Measurements from ENCODE around the gene TMEM108. TPM values are rescaled to one million over a fixed set of nuclear protein-coding genes. Genes with fewer than 3 reads are reported as not detected.

TMEM108 gene
- total and polyA plus RNA-seq, 3 donors from 2014 or later, result 13.9 to 44.3 (median 16.1) TPM

- TF ChIP-seq POLR2A (IDR thresholded peaks at IDR 0.05) (no peak), CTCF (IDR thresholded peaks at IDR 0.05) (no peak)
- no peaks in the 10 kb centered on the region for H3K4me1 ChIP-seq
- H3K4me3 ChIP-seq, result no peak overlapping the region
- H3K27ac ChIP-seq, result no peak overlapping the region
- intact Hi-C loops (cut with DNase I; ENCODE audit: low total_unique reads), result loop anchor here (5.0 kb wide), 1 partner anchor 697 kb away; no protein-coding TSS in a partner anchor
- no peaks in the 10 kb centered on the region for H3K36me3 ChIP-seq (ENCODE audit: low read depth, missing control alignments)
- H3K9me3 ChIP-seq, result no peaks in the 10 kb centered on the region
- no peak for DNase-seq
- H3K27me3 ChIP-seq, result no peaks in the 10 kb centered on the region
These were observed 390.9 kb downstream of the TMEM108 start for GRCh38 chr3:133429063-133429462.

- Histone ChIP-seq H3K27ac (no peak overlapping the region), H3K27me3 (no peaks in the 10 kb centered on the region), H3K9me3 (no peaks in the 10 kb centered on the region), H3K36me3 (ENCODE audit: low read depth, missing control alignments) (no peaks in the 10 kb centered on the region), H3K4me3 (no peak overlapping the region), H3K4me1 (no peaks in the 10 kb centered on the region)
- no peak for DNase-seq
- intact Hi-C loops (cut with DNase I; ENCODE audit: low total_unique reads), result no loop called here
- TF ChIP-seq CTCF (IDR thresholded peaks at IDR 0.05) (no peak), POLR2A (IDR thresholded peaks at IDR 0.05) (no peak)
- WGBS, 2 donors, result 92 to 98% methylated on average over 2 of the region's 2 CpGs
These were observed 401.4 kb downstream of the TMEM108 start for GRCh38 chr3:133439563-133439962.

- Histone ChIP-seq H3K9me3 (no peaks in the 10 kb centered on the region), H3K4me1 (no peaks in the 10 kb centered on the region), H3K4me3 (no peak overlapping the region), H3K36me3 (ENCODE audit: low read depth, missing control alignments) (no peaks in the 10 kb centered on the region), H3K27me3 (no peaks in the 10 kb centered on the region), H3K27ac (no peak overlapping the region)
- no peak for DNase-seq
- intact Hi-C loops (cut with DNase I; ENCODE audit: low total_unique reads), result no loop called here
- 91 to 95% methylated on average over 2 of the region's 2 CpGs for WGBS, 2 donors
- no peak for TF ChIP-seq CTCF (IDR thresholded peaks at IDR 0.05)
- no peak for TF ChIP-seq POLR2A (IDR thresholded peaks at IDR 0.05)
These were observed 402.5 kb downstream of the TMEM108 start for GRCh38 chr3:133440652-133441051.

GRCh38 chr3:133441867-133442270 is 403.7 kb downstream of the TMEM108 start:
- no peak overlapping the region for H3K27ac ChIP-seq
- WGBS, 2 donors, result 58 to 61% methylated on average over 3 of the region's 3 CpGs
- H3K27me3 ChIP-seq, result no peaks in the 10 kb centered on the region
- DNase-seq, result no peak
- intact Hi-C loops (cut with DNase I; ENCODE audit: low total_unique reads), result no loop called here
- TF ChIP-seq POLR2A (IDR thresholded peaks at IDR 0.05) (no peak), CTCF (IDR thresholded peaks at IDR 0.05) (no peak)
- H3K4me3 ChIP-seq, result no peak overlapping the region
- no peaks in the 10 kb centered on the region for H3K9me3 ChIP-seq
- no peaks in the 10 kb centered on the region for H3K4me1 ChIP-seq
- H3K36me3 ChIP-seq (ENCODE audit: low read depth, missing control alignments), result no peaks in the 10 kb centered on the region

GRCh38 chr3:133442518-133442917 is 404.3 kb downstream of the TMEM108 start:
- no peaks in the 10 kb centered on the region for H3K27me3 ChIP-seq
- no peak for TF ChIP-seq CTCF (IDR thresholded peaks at IDR 0.05)
- no peak for TF ChIP-seq POLR2A (IDR thresholded peaks at IDR 0.05)

More at GRCh38 chr3:133442518-133442917, 404.3 kb downstream of the TMEM108 start:
- intact Hi-C loops (cut with DNase I; ENCODE audit: low total_unique reads), result no loop called here
- no peak for DNase-seq
- Histone ChIP-seq H3K36me3 (ENCODE audit: low read depth, missing control alignments) (no peaks in the 10 kb centered on the region), H3K4me3 (no peak overlapping the region), H3K27ac (no peak overlapping the region), H3K4me1 (no peaks in the 10 kb centered on the region), H3K9me3 (no peaks in the 10 kb centered on the region)
- WGBS, 2 donors, result 92 to 100% methylated on average over 1 of the region's 1 CpG
